Heart left ventricle (tissue), 16 donors: ENCODE results near the gene POLH. TPM values are rescaled to one million over a fixed set of nuclear protein-coding genes. Genes with fewer than 3 reads are reported as not detected.

Experiments
- ATAC-seq, 4 donors: fragments of 200-7000 bp; cut with Tn5 transposase; one replicate each; pipeline ENCODE4 v1.9.1; 2020 to 2022; ENCODE audit warnings: moderate library complexity in 4 of 4, mild to moderate bottlenecking in 3 of 4, moderate number of reproducible peaks in 1 of 4
- DNase-seq, 5 donors: peaks; one replicate each; pipeline ENCODE4 v3.0.0-alpha.2; 2020
- H3K27ac ChIP-seq, 12 donors: fragments of 200-600 bp; sonication (generic) in 4 of 12; one replicate each; pipeline versions ENCODE4 v1.5.0 to v1.8.0; 2016 to 2022; ENCODE audit warnings: mild to moderate bottlenecking in 2 of 12
- H3K27me3 ChIP-seq, 9 donors: fragments of 200-600 bp; sonication (generic) in 2 of 9; one replicate each; pipeline versions ENCODE4 v1.5.1 to v1.8.0; 2016 to 2022; ENCODE audit warnings: mild to moderate bottlenecking in 3 of 9
- H3K36me3 ChIP-seq, 9 donors: fragments of 200-600 bp; sonication (generic) in 2 of 9; one replicate each; pipeline versions ENCODE4 v1.5.0 to v1.8.0; 2018 to 2022; ENCODE audit warnings: mild to moderate bottlenecking in 2 of 9
- H3K4me1 ChIP-seq, 12 donors: fragments of 200-600 bp; sonication (generic) in 4 of 12; one replicate each; pipeline versions ENCODE4 v1.5.0 to v1.8.0; 2016 to 2022; ENCODE audit warnings: mild to moderate bottlenecking in 3 of 12
- H3K4me3 ChIP-seq, 12 donors: fragments of 200-600 bp; sonication (generic) in 4 of 12; one replicate each; pipeline versions ENCODE4 v1.5.0 to v1.8.0; 2017 to 2022; ENCODE audit warnings: mild to moderate bottlenecking in 9 of 12, moderate library complexity in 4 of 12
- H3K9me3 ChIP-seq, 12 donors: fragments of 200-600 bp; sonication (generic) in 4 of 12; one replicate each; pipeline versions ENCODE4 v1.5.0 to v1.8.0; 2016 to 2022; ENCODE audit warnings: mild to moderate bottlenecking in 1 of 12
- POLR2A ChIP-seq, 2 donors: fragments of 450-650 bp; IDR thresholded peaks; one replicate each; pipeline ENCODE4 v1.6.1; 2017; ENCODE audit warnings: antibody characterized with exemption in 2 of 2, mild to moderate bottlenecking in 2 of 2, moderate library complexity in 2 of 2
- WGBS, 4 donors: extraction: QIAGEN DNeasy Blood & Tissue Kit in 2 of 4; methylation state at CpG; one replicate each; pipeline versions ENCODE4 v1.1.5 to v1.1.7; 2013 to 2018; 5-methylcytosine and 5-hydroxymethylcytosine counted together
- intact Hi-C, 10 donors: fragments of 100-400 bp; cut with DNase I; formaldehyde crosslinking; loops; one replicate each; pipeline versions ENCODE4 v1.11.1 to v1.14.2; 2022
- polyA plus RNA-seq, 2 donors: library from polyadenylated mRNA; stranded (reverse); fragments of 200-250 nt; gene quantifications; one replicate each; pipeline ENCODE4 v1.2.3, GENCODE V29; 2013
- total RNA-seq, 9 donors: library from RNA; depleted of rRNA in 2 of 9; stranded (reverse); fragments of >200 nt in 2 of 9; fragmentation: NEBNext Ultra II Directional in 3 of 9; extraction: Animal tissue kit (Norgen Biotek cat#: 25700) in 3 of 9; gene quantifications; one replicate each; pipeline versions ENCODE4 v1.1.0 to v1.2.4, GENCODE V29; 2016 to 2023
- TF ChIP-seq, protein P1 (sequence below), 12 donors: fragments of 200-600 bp; sonication (generic) in 4 of 12; IDR thresholded peaks; one replicate each; pipeline versions ENCODE4 v1.5.0 to v1.8.0; 2018 to 2022; ENCODE audit warnings: antibody characterized with exemption in 12 of 12, mild to moderate bottlenecking in 5 of 12
- donor health status: ischemic (EF 13 %, LVEDD 7.1; RV severe dilation, severe dysfunction).
- donor health status: healthy with polysubstance abuse.
- donor health status: DM: no; HTN: yes; CAD: no.
- donor health status: DM: no; HTN: no; CAD: no.
- donor health status: ischemic (EF 25% LVEDD 6.9; RV normal size, moderate dysfunction).
- donor health status: ischemic (EF 25% LVEDD 5.7; RV mildly dilated, moderate dysfunction).
- donor health status: healthy.
- donor health status: DM: yes; HTN: yes; CAD: no.
- donor health status: ischemic (EF 35%, LVEDD 5.7; RV mildly dilated, moderate dysfunction).
- donor health status: nonischemic (EF 11% LVEDD 7.7; RV severe dilation, severe dysfunction).
- donor health status: DM: yes; HTN: yes; CAD: no.
- donor health status: PGD.
- donor health status: ischemic (EF 29% LVEDD 5.4; RV normal size, mild dysfunction).
- donor health status: nonischemic (EF 23%, LVEDD 6.1; RV moderate dilation, normal function).

The POLH gene
- total and polyA plus RNA-seq, 11 donors: 2.3 to 12.2 (median 8.2) TPM

DNA sequence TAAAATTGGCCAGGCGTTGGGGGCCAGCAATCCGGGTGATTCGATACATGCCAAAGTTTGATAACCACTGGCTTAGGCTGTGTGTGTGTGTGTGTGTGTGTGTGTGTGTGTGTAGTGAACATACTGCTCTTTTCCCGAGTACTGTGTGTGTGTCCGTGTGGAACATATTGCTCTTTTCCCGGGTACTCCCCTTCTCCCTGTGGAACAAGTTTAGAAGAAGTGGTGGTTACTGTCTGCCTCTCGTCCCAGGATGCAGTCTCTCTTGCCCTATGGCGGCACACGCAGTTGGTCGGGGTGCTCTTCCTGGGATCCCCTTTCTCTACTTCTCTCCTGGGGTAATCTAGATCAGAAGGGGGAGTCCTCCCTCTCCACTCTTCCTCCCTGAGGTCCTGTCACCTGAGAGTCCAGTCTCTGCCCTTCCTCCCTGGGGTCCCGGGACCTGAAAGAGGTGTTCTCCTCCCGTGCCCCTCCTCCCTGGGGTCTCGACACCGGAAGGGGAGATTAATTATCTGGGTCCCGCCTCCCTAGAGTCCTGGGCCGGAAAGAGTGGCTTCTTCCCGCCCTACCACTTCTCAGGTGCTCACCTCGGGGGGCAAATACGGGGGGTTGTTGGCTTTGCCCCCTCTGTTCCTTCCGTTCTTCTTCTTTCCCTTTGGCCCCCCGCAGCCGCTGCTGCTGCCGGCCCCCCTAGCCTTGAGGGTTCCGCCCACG lies 52.6 kb downstream of the POLH start:
- intact Hi-C loops: no loop called here
- Histone ChIP-seq H3K27me3 (no peaks in the 10 kb centered on the region), H3K4me3 (peak overlapping the region; percentile 66 to 97 (median 86)), H3K4me1 (peaks cover 3 to 34% (median 26%) of the 10 kb centered on the region in 12 donors), H3K27ac (peak overlapping the region; percentile 89 to 100 (median 98)), H3K36me3 (peaks cover 0 to 32% (median 25%) of the 10 kb centered on the region in 9 donors), H3K9me3 (no peaks in the 10 kb centered on the region)
- TF ChIP-seq POLR2A (IDR thresholded peaks at IDR 0.05): no peak
- TF ChIP-seq, protein P1, sequence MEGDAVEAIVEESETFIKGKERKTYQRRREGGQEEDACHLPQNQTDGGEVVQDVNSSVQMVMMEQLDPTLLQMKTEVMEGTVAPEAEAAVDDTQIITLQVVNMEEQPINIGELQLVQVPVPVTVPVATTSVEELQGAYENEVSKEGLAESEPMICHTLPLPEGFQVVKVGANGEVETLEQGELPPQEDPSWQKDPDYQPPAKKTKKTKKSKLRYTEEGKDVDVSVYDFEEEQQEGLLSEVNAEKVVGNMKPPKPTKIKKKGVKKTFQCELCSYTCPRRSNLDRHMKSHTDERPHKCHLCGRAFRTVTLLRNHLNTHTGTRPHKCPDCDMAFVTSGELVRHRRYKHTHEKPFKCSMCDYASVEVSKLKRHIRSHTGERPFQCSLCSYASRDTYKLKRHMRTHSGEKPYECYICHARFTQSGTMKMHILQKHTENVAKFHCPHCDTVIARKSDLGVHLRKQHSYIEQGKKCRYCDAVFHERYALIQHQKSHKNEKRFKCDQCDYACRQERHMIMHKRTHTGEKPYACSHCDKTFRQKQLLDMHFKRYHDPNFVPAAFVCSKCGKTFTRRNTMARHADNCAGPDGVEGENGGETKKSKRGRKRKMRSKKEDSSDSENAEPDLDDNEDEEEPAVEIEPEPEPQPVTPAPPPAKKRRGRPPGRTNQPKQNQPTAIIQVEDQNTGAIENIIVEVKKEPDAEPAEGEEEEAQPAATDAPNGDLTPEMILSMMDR (IDR thresholded peaks at IDR 0.05): no peak
- ATAC-seq (peak in 2 of 4 donors; percentile 6 to 7), DNase-seq (peak; percentile 46 to 66 (median 61))
- WGBS, 4 donors: 0 to 3% (median 1%) methylated on average over 23 to 25 of the region's 25 CpGs

DNA sequence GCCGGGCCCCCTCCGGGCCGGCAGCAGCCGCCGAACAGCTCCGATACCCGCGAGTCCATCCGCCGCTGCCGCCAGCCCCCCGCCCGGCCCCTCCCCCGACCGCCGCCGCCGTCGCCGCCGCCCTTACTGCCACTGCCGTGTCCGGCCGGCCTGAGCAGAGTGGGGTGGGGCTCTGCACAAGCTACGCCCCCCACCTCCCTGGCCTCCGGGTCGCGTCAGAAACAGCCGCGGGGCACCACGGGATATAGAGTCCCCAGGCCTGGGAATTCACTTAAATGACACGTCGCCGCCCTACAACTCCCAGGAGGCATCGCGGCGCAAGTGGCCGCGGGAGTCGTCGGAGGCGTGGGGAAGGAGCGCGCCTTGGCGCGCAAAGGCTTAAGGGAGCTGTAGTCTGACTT lies 53.1 kb downstream of the POLH start, which contains the start of gene GTPBP2:
GTPBP2 (minus strand) TSS at position 161 of the 401 bp plus-strand sequence; CDS start at position 59, 102 bp downstream.
- TF ChIP-seq POLR2A (IDR thresholded peaks at IDR 0.05): peak in 1 of 2 donors; percentile 59
- TF ChIP-seq, protein P1 (IDR thresholded peaks at IDR 0.05): no peak
- DNase-seq (peak; percentile 99 to 100 (median 99)), ATAC-seq (peak; percentile 92 to 95 (median 92))
- Histone ChIP-seq H3K9me3 (no peaks in the 10 kb centered on the region), H3K4me3 (peak within 1 kb of the TSS; percentile 66 to 97 (median 86)), H3K36me3 (peaks cover 0 to 26% (median 20%) of the 10 kb centered on the region in 9 donors), H3K27me3 (no peaks in the 10 kb centered on the region), H3K27ac (peak within 1 kb of the TSS; percentile 89 to 100 (median 98)), H3K4me1 (peaks cover 3 to 34% (median 26%) of the 10 kb centered on the region in 12 donors)
- 0 to 1% (median 0%) methylated on average over 24 to 46 of the region's 46 CpGs for WGBS, 4 donors
- intact Hi-C loops: no loop called here

DNA sequence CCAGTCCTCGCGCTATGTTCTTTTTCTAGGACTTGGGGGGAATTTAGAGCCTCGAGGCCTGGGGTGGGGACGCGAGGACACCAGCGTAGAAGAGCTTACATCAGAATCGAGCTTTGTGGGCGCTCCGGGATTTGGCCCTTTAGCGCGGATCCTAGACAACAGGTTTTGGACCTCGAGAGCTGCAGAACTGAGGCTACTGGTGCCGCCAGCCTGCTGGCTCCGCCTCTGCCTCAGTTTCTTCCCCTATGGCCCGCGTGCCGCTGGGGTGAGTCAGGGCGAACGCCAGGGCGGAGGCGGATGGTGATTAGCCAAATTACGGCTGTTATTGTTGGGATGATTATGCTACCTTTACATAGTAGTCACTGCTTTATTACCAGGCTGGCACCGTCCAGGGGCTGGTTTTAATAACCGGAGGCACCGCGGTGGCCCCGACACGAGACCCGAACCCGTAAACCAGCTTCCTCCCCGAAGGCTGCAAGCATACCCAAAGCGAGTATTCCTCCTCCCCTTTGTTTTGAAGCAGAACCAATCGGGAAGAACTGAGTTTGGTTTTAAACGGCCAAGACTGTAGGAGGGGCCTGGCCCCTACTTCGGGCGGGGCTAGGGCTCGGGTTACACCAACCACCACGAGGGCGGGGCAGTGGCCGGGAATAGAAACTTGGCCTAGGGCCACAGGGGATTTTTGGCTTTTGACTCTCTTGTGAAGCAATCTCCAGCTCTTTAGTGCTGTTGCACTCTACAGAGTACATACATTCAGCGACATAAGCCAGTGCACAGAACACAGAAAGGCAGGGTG lies 53.7 kb downstream of the POLH start:
- peaks cover 0 to 20% (median 14%) of the 10 kb centered on the region in 9 donors for H3K36me3 ChIP-seq
- H3K4me1 ChIP-seq: peaks cover 3 to 34% (median 26%) of the 10 kb centered on the region in 12 donors
- TF ChIP-seq, protein P1 (IDR thresholded peaks at IDR 0.05): no peak
- peak; percentile 87 to 96 for TF ChIP-seq POLR2A (IDR thresholded peaks at IDR 0.05)
- H3K4me3 ChIP-seq: peak overlapping the region; percentile 66 to 97 (median 84)
- peak; percentile 87 to 93 (median 89) for ATAC-seq
- 0% methylated on average over 34 to 41 of the region's 41 CpGs for WGBS, 4 donors
- no peaks in the 10 kb centered on the region for H3K27me3 ChIP-seq
- H3K27ac ChIP-seq: peak overlapping the region; percentile 89 to 100 (median 98)
- peak; percentile 95 to 97 (median 96) for DNase-seq
- intact Hi-C loops: loop anchor here in 1 of 10 donors (10.0 kb wide), 1 partner anchor 615 kb away; the partner anchor contains the start of gene HSP90AB1
- H3K9me3 ChIP-seq: no peaks in the 10 kb centered on the region
